HG02763 (cell line): Measurements from ENCODE around the gene TTBK1.

Experiments used
- ATAC-seq: cut with Tn5 transposase; IDR thresholded peaks from one replicate; pipeline ENCODE4 v1.9.1; 2021; ENCODE audit warnings: mild to moderate bottlenecking, moderate library complexity; ENCODE audit not compliant: unreplicated experiment

Gene TTBK1

DNA sequence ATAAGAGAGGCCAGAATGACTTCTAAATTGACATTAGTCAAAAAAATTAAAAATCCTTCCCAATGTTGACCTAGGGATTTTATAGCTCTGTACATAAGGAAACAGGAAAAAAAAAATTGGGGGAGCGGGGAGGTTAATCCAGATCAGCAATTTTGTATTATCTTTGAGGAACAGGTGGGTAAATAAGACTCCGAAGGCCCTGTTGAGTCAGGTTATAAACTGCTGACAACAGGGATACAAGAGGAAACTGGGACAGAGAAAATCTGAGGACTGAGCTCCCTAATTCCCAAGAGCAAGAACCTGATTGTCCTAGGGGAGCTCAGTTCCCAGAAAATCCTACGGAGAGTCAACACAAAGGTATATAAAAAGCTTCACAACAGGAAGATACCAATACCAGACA is 92.2 kb downstream of the TTBK1 start:
- no peak for ATAC-seq

DNA sequence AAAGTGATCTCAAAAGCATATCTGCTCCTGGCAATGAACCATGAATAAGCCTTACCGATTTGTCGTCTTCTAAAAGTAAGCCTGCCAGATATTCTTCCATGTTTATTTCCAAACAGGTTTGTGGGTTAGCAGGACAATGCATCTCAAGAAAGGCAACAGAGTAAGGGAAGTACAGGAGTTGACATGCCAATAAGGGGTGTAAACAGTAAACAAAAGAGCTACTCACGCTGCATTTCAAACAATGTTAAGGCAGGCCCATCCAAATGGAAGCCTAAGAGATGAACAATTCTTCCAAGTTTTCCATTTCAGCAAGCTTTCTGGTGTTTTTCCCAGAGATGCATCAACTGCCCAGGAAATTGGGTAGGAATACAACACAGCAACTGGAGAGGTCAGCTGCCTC is 93.1 kb downstream of the TTBK1 start:
- ATAC-seq: no peak
